GM12873 (cell line): ENCODE data around the gene PMS2.

Experiments used
- CTCF ChIP-seq: IDR thresholded peaks from 2 replicates; pipeline ENCODE4 v1.5.1; 2012; ENCODE audit warnings: low read depth, mild to moderate bottlenecking, moderate library complexity, low read length, control low read depth; ENCODE audit not compliant: insufficient read depth; ENCODE audit errors: missing control alignments

Gene PMS2

GRCh38 chr7:6032641-6033040 lies 23.8 kb upstream of the PMS2 start:
- no peak for TF ChIP-seq CTCF

- TF ChIP-seq CTCF: no peak
Measured at GRCh38 chr7:6032167-6032566, 23.3 kb upstream of the PMS2 start.

- TF ChIP-seq CTCF: no peak
Measured at GRCh38 chr7:6031567-6031966, 22.7 kb upstream of the PMS2 start.

- TF ChIP-seq CTCF: no peak
Measured at GRCh38 chr7:6030988-6031387, 22.1 kb upstream of the PMS2 start, which contains the start of gene ANKRD61. TSS of gene ANKRD61 (plus strand) at chr7:6031376. CDS start at chr7:6031376, 0 bp downstream.

- no peak for TF ChIP-seq CTCF
Measured at GRCh38 chr7:6028563-6028962, 19.7 kb upstream of the PMS2 start.

GRCh38 chr7:6027806-6028365 lies 19.0 kb upstream of the PMS2 start:
- TF ChIP-seq CTCF: no peak

- no peak for TF ChIP-seq CTCF
Measured at GRCh38 chr7:6026820-6027311, 18.0 kb upstream of the PMS2 start.
